Stomach (tissue), 4 donors: ENCODE data around the gene FGFR2.

ENCODE experiments used
- CTCF ChIP-seq, 7 experiments: fragments of 450-650 bp in 4 of 7; fragments of 200-600 bp in 3 of 7; sonication (generic) in 3 of 7; IDR thresholded peaks; one replicate each; pipeline ENCODE4 v1.5.1; 2016 to 2019; ENCODE audit warnings: antibody characterized with exemption in 7 of 7, control low read depth in 2 of 7, mild to moderate bottlenecking in 1 of 7
- EP300 ChIP-seq: sonication (generic); formaldehyde crosslinking; IDR thresholded peaks from one replicate; pipeline ENCODE4 v1.6.1; 2017; ENCODE audit warnings: antibody characterized with exemption
- POLR2A ChIP-seq, 4 donors: fragments of 450-650 bp; IDR thresholded peaks; one replicate each; pipeline ENCODE4 v1.6.1; 2016; ENCODE audit warnings: antibody characterized with exemption in 4 of 4, control low read depth in 2 of 4, mild to moderate bottlenecking in 1 of 4, moderate library complexity in 1 of 4

GRCh38 chr10:121510201-121510771 is 88.0 kb downstream of the FGFR2 start:
- no peak for TF ChIP-seq CTCF (IDR thresholded peaks at IDR 0.05)
- no peak for TF ChIP-seq POLR2A (IDR thresholded peaks at IDR 0.05)
- no peak for TF ChIP-seq EP300
